Lower lobe of right lung (tissue), 2 donors: ENCODE measurements around the gene MED13L. TPM values are rescaled to one million over a fixed set of nuclear protein-coding genes. Genes with fewer than 3 reads are reported as not detected.

Experiments used
- ATAC-seq, 2 donors: fragments of 200-7000 bp; cut with Tn5 transposase; one replicate each; pipeline ENCODE4 v1.9.1; 2020 to 2022; ENCODE audit warnings: mild to moderate bottlenecking in 2 of 2, moderate library complexity in 2 of 2
- DNase-seq: peaks from one replicate; pipeline ENCODE4 v3.0.0-alpha.2; 2020
- H3K27ac ChIP-seq: fragments of 200-600 bp; one replicate; pipeline ENCODE4 v1.8.0; 2022
- H3K27me3 ChIP-seq: fragments of 200-600 bp; one replicate; pipeline ENCODE4 v1.8.0; 2022; ENCODE audit warnings: low read depth
- H3K36me3 ChIP-seq: fragments of 200-600 bp; one replicate; pipeline ENCODE4 v1.8.0; 2022; ENCODE audit warnings: mild to moderate bottlenecking
- H3K4me1 ChIP-seq: fragments of 200-600 bp; one replicate; pipeline ENCODE4 v1.8.0; 2022
- H3K4me3 ChIP-seq: fragments of 200-600 bp; one replicate; pipeline ENCODE4 v1.8.0; 2022; ENCODE audit warnings: mild to moderate bottlenecking
- H3K9me3 ChIP-seq: fragments of 200-600 bp; one replicate; pipeline ENCODE4 v1.8.0; 2022
- intact Hi-C: fragments of 100-400 bp; cut with DNase I; formaldehyde crosslinking; loops from one replicate; pipeline ENCODE4 v1.11.0; 2022
- total RNA-seq: library from RNA; stranded (reverse); fragmentation: NEBNext Ultra II Directional; extraction: Animal tissue kit (Norgen Biotek cat#: 25700); gene quantifications from one replicate; pipeline ENCODE4 v1.2.1, GENCODE V29; 2021
- TF ChIP-seq, protein P1 (sequence below): fragments of 200-600 bp; IDR thresholded peaks from one replicate; pipeline ENCODE4 v1.8.0; 2022; ENCODE audit warnings: antibody characterized with exemption, mild to moderate bottlenecking
- donor health status: DM: no; HTN: yes; CAD: no; lungs with severe emphysema.

The MED13L gene
- total RNA-seq, 1 donor from 2014 or later = 148 TPM

DNA sequence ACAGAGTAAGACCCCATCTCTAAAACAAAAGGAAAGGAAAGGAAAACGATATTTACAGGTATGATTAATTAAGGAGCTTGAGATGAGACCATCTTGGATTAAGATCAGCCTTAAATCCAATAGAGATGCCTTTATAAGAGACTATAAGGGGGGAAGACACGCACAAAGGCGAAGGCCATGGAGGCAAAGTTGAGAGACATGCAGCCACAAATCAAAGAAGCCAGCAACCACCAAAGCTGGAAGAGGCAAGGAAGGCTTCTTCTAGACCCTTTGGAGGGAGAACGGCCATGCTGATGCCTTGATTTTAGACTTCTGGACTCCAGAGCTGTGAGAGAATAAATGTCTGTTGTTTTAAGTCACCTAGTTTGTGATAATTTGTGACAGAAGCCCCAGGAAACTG, 39.6 kb upstream of the MED13L start:
- H3K36me3 ChIP-seq = no peaks in the 10 kb centered on the region
- TF ChIP-seq, protein P1, sequence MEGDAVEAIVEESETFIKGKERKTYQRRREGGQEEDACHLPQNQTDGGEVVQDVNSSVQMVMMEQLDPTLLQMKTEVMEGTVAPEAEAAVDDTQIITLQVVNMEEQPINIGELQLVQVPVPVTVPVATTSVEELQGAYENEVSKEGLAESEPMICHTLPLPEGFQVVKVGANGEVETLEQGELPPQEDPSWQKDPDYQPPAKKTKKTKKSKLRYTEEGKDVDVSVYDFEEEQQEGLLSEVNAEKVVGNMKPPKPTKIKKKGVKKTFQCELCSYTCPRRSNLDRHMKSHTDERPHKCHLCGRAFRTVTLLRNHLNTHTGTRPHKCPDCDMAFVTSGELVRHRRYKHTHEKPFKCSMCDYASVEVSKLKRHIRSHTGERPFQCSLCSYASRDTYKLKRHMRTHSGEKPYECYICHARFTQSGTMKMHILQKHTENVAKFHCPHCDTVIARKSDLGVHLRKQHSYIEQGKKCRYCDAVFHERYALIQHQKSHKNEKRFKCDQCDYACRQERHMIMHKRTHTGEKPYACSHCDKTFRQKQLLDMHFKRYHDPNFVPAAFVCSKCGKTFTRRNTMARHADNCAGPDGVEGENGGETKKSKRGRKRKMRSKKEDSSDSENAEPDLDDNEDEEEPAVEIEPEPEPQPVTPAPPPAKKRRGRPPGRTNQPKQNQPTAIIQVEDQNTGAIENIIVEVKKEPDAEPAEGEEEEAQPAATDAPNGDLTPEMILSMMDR = no peak
- H3K9me3 ChIP-seq = no peaks in the 10 kb centered on the region
- DNase-seq = no peak
- H3K4me3 ChIP-seq = no peak overlapping the region
- no peak overlapping the region for H3K27ac ChIP-seq
- no peaks in the 10 kb centered on the region for H3K27me3 ChIP-seq
- intact Hi-C loops = no loop called here
- ATAC-seq = no peak
- H3K4me1 ChIP-seq = peaks cover 35% of the 10 kb centered on the region

DNA sequence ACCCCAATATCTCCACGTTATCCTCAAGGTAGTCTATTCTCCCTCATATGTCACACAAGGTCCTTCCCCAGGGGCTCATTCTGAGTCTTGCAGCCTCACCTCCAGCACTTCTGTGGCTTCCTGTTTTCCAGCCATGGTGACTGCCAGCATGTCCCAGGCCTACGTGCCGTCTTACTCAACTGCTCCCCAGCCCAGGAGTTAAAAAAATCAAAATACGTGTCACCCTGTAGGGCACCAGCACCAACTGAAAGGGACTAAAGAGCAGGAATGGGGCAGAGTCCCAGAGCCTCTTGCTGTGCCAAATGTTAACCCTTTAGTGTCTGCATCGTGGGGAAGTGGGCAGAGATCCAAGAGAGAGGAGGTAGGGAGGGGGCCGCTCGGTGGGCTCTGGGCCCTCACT, 37.0 kb upstream of the MED13L start:
- Histone ChIP-seq H3K4me1 (peaks cover 19% of the 10 kb centered on the region), H3K27me3 (no peaks in the 10 kb centered on the region)
- TF ChIP-seq, protein P1 = no peak

DNA sequence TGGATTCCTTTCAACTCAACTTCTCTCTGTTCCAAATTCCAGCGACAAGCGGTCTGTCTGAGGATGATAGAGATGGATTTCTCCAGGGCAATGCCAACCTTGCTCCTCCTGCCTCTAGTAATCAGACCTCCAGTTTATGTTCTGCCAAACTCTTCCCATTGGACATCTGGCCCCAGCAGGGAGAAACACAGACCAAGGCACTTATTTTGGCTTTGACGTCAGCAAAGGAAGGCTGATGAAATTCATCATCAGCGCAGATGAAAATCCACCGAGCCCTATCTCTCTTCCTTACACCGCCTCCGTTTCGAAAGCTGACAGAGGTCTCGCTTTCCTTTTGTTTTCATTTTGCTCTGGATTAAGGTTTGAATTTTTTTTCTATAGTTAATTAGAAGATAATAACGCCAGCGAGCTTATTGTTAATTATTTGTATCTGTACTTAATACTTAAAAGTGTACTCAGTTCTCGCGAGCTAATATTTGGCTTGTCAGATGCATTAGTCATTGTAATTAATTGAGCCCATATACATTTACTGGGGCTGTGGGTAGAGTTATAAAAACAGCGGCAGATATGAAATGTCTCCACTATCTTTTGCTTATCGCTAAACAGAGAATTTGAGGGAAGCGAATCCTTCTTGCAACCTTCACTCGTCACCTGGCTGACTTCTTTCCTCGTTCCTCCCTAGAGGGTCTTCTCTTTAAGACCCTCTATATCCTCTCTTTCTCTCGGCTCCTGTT, 35.9 kb upstream of the MED13L start:
- Histone ChIP-seq H3K27ac (no peak overlapping the region), H3K27me3 (no peaks in the 10 kb centered on the region), H3K36me3 (no peaks in the 10 kb centered on the region), H3K4me1 (peaks cover 8% of the 10 kb centered on the region), H3K9me3 (peaks cover 6% of the 10 kb centered on the region), H3K4me3 (no peak overlapping the region)
- no peak for DNase-seq
- TF ChIP-seq, protein P1 = no peak
- ATAC-seq = no peak
- intact Hi-C loops = no loop called here

More for the DNA sequence above, 37.0 kb upstream of the MED13L start:
- H3K9me3 ChIP-seq = peaks cover 3% of the 10 kb centered on the region
- DNase-seq (no peak), ATAC-seq (no peak)
- intact Hi-C loops = no loop called here
- H3K36me3 ChIP-seq = no peaks in the 10 kb centered on the region
- H3K27ac ChIP-seq = no peak overlapping the region
- H3K4me3 ChIP-seq = no peak overlapping the region

DNA sequence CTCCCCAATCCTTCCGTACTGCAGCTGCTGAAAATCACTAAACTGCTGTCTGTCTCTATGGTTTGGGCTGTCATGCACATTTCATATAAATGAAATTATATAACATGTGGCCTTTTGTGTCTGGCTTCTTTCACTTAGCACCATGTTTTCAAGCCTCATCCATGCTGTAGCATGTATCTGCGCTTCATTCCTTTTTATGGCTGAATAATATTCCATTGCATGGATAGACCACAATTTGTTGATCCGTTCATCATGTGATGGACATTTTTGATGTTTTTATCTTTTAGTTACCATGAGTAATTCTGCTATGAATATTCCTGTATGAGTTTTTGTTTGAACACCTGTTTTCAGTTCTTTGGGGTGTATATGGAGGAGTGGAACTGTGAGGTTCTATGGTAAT, 32.6 kb upstream of the MED13L start:
- Histone ChIP-seq H3K27ac (no peak overlapping the region), H3K4me1 (no peaks in the 10 kb centered on the region), H3K9me3 (peaks cover 6% of the 10 kb centered on the region), H3K36me3 (no peaks in the 10 kb centered on the region), H3K4me3 (no peak overlapping the region), H3K27me3 (no peaks in the 10 kb centered on the region)
- no peak for DNase-seq
- ATAC-seq = no peak
- intact Hi-C loops = no loop called here
- TF ChIP-seq, protein P1 = no peak

DNA sequence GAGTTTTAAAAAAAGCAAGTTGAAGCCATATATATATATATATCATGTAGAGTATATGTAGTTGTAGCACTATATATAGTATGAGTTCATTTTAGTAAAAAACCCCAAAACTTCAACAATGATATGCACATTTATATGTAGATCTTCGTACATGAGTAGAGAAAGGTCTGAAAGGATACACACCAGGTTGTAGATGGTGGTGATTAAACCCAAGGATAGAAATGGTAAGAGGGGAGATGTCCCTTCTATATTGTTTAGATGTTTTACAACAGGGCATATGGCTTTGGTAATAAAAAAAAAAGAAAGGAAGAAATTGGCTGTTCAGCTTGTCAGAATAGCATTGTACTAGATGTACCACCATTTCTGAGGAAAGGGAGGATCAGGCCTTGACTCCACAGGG, 31.9 kb upstream of the MED13L start:
- DNase-seq (no peak), ATAC-seq (no peak)
- H3K36me3 ChIP-seq = no peaks in the 10 kb centered on the region
- H3K27ac ChIP-seq = no peak overlapping the region
- no peak overlapping the region for H3K4me3 ChIP-seq
- TF ChIP-seq, protein P1 = no peak
- no peaks in the 10 kb centered on the region for H3K27me3 ChIP-seq
- intact Hi-C loops = no loop called here
- H3K4me1 ChIP-seq = no peaks in the 10 kb centered on the region
- H3K9me3 ChIP-seq = peaks cover 6% of the 10 kb centered on the region
